ENCODE results near the gene BTN1A1. TPM values are rescaled to one million over a fixed set of nuclear protein-coding genes. Genes with fewer than 3 reads are reported as not detected.

BTN1A1 gene
- polyA plus RNA-seq, 1 experiment, result not detected

DNA sequence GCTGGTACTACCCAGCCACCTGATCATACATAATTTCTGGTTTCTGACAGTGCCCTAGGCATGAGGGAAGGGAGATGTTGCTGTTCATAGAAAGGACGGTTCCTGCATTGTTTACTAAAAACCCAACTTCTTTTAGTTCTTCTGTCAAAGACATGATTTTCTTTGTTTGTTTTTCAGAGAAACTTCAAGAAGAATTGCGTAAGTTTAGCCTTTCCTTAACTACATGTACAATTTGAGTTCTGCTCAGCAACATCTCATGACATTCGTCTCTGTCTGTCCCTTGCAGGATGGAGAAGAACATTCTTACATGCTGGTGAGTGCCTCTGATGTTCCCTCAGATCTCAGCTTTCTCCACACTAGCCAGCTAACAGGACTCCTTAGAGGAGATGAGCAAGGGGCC, 34.3 kb upstream of the BTN1A1 start:
- TF ChIP-seq, protein P1, sequence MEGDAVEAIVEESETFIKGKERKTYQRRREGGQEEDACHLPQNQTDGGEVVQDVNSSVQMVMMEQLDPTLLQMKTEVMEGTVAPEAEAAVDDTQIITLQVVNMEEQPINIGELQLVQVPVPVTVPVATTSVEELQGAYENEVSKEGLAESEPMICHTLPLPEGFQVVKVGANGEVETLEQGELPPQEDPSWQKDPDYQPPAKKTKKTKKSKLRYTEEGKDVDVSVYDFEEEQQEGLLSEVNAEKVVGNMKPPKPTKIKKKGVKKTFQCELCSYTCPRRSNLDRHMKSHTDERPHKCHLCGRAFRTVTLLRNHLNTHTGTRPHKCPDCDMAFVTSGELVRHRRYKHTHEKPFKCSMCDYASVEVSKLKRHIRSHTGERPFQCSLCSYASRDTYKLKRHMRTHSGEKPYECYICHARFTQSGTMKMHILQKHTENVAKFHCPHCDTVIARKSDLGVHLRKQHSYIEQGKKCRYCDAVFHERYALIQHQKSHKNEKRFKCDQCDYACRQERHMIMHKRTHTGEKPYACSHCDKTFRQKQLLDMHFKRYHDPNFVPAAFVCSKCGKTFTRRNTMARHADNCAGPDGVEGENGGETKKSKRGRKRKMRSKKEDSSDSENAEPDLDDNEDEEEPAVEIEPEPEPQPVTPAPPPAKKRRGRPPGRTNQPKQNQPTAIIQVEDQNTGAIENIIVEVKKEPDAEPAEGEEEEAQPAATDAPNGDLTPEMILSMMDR (IDR thresholded peaks at IDR 0.05; ENCODE audit: insufficient read depth, low read depth, low read length), result no peak
- no peak for DNase-seq (ENCODE audit: low read depth)
- no peak overlapping the region for H3K4me3 ChIP-seq (ENCODE audit: low read depth, low read length)
- peaks cover 30% of the 10 kb centered on the region for H3K36me3 ChIP-seq (ENCODE audit: control insufficient read depth, insufficient read depth, low read length)
- CTCF ChIA-PET, result no interaction called here
- POLR2A ChIA-PET, result no interaction called here
- no peaks in the 10 kb centered on the region for H3K27me3 ChIP-seq (ENCODE audit: control insufficient read depth, insufficient read depth, low read length)

DNA sequence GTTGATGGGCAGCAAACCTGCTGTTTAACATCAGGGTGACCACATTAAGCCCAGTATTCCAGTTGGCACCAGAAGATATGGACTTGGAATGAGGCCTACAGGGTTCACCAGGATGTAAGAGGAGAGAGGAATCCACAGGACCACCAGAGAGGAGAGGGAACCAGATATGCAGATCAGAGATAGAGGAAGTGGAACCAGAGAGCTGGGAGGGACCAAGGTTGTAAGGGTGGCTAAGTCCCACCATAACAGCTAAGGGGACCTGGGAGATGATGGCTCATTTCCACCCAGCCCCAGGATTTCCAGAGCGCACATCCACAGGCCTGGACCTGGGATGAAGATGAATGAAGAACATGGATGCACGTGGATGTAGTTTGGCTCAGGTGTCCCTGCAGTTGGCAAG, 31.3 kb upstream of the BTN1A1 start:
- Histone ChIP-seq H3K4me3 (ENCODE audit: low read depth, low read length) (no peak overlapping the region), H3K36me3 (ENCODE audit: control insufficient read depth, insufficient read depth, low read length) (peaks cover 24% of the 10 kb centered on the region), H3K27me3 (ENCODE audit: control insufficient read depth, insufficient read depth, low read length) (no peaks in the 10 kb centered on the region)
- DNase-seq (ENCODE audit: low read depth), result no peak
- TF ChIP-seq, protein P1 (IDR thresholded peaks at IDR 0.05; ENCODE audit: insufficient read depth, low read depth, low read length), result no peak
- POLR2A ChIA-PET, result no interaction called here
- CTCF ChIA-PET, result no interaction called here

DNA sequence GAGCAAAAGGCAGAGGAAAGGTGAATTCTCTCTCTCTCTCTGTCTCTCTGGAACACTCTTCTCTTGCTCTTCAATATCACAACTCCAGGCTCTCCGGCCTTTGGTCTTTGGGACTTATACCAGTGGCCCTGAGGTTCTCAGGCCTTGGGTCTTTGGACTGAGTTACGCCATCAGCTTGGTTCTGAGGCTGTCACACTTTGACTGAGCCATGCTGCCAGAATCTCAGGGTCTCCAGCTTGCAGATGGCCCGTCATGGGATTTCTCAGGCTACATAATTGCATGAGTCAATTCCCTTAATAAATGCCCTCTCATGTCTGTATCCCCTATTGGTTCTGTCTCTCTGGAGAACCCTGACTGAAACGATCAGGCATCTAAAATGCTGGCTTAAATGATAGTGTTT, 29.5 kb upstream of the BTN1A1 start:
- no peak for DNase-seq (ENCODE audit: low read depth)
- CTCF ChIA-PET, result no interaction called here
- TF ChIP-seq, protein P1 (IDR thresholded peaks at IDR 0.05; ENCODE audit: insufficient read depth, low read depth, low read length), result no peak
- POLR2A ChIA-PET, result no interaction called here
- H3K36me3 ChIP-seq (ENCODE audit: control insufficient read depth, insufficient read depth, low read length), result peaks cover 10% of the 10 kb centered on the region
- H3K27me3 ChIP-seq (ENCODE audit: control insufficient read depth, insufficient read depth, low read length), result no peaks in the 10 kb centered on the region
- no peak overlapping the region for H3K4me3 ChIP-seq (ENCODE audit: low read depth, low read length)

DNA sequence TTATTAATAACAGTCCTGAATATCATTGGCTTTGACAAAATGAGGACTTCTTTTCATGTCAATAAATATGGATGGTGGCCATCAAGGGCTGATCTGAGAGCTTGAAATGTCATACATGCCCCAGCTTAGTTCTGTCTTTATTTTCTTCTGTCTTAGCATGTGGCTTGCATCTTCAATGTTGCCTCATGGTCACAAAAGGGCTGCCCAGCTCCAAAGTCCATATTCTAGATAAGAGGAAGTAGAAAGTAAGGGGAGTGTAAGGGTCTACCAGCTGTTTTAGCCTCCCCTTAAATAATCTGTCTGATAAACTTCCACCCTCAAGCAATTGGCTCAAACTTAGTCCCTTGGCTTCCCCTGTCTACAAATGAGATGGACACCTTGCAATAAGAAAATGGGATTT, 28.1 kb upstream of the BTN1A1 start:
- H3K36me3 ChIP-seq (ENCODE audit: control insufficient read depth, insufficient read depth, low read length), result peaks cover 4% of the 10 kb centered on the region
- DNase-seq (ENCODE audit: low read depth), result no peak
- H3K27me3 ChIP-seq (ENCODE audit: control insufficient read depth, insufficient read depth, low read length), result no peaks in the 10 kb centered on the region
- TF ChIP-seq, protein P1 (IDR thresholded peaks at IDR 0.05; ENCODE audit: insufficient read depth, low read depth, low read length), result no peak
- ChIA-PET POLR2A (interaction anchor here (0.6 kb wide), 1 partner anchor 10 kb away, joined by 3 read pairs; no protein-coding TSS in a partner anchor), CTCF (interaction anchor here (2.9 kb wide), 1 partner anchor 131 kb away, joined by 12 read pairs; no protein-coding TSS in a partner anchor)
- no peak overlapping the region for H3K4me3 ChIP-seq (ENCODE audit: low read depth, low read length)

DNA sequence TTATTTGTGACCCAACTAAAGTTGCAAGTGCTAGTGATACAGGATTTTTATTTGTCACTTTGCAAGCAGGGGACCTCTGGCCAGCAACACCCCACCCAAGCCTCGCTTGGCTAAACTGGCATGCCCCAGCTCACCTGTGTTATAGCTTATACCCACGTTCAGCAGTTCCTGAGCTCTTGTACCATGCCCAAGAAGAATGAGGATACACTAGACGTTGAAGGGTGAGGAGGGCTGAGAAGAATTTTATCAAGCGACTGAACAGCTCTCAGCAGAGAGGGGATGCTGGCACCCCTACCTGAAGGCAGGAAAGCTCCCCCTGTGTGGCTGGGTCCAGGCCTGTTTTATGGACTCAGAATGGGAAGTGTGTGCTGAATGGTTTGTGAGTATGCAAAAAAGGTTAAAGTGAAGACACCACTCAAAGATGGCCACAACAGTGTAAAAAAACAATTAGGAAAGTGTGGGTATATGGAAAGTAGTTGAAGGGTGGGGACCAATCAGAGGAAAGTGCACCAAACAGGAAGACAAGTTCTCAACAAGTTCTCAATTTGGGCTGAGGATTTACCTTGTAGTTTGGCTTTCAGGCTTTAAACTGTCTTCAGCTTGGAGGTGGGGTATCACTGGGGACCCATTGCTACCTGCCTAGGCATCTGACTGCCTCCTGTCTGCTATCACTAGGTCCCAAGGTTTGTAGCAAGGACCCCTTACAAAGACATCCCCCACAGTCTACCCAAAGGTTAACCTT, 27.4 kb upstream of the BTN1A1 start:
- Histone ChIP-seq H3K36me3 (ENCODE audit: control insufficient read depth, insufficient read depth, low read length) (peaks cover 4% of the 10 kb centered on the region), H3K27me3 (ENCODE audit: control insufficient read depth, insufficient read depth, low read length) (no peaks in the 10 kb centered on the region), H3K4me3 (ENCODE audit: low read depth, low read length) (no peak overlapping the region)
- POLR2A ChIA-PET, result no interaction called here
- CTCF ChIA-PET, result interaction anchor here (2.9 kb wide), 1 partner anchor 131 kb away, joined by 12 read pairs; no protein-coding TSS in a partner anchor
- TF ChIP-seq, protein P1 (IDR thresholded peaks at IDR 0.05; ENCODE audit: insufficient read depth, low read depth, low read length), result no peak
- no peak for DNase-seq (ENCODE audit: low read depth)
